Measurements from ENCODE around the gene GGCX. TPM values are rescaled to one million over a fixed set of nuclear protein-coding genes. Genes with fewer than 3 reads are reported as not detected.
A peak's percentile ranks its signal among the peaks of the same experiment; 100 is the strongest.

GGCX gene
- total and polyA plus RNA-seq, 2 donors (not counting 3 experiments of a cell fraction or from before 2014, with no cell fraction given): 48.0 to 62.7 TPM

DNA sequence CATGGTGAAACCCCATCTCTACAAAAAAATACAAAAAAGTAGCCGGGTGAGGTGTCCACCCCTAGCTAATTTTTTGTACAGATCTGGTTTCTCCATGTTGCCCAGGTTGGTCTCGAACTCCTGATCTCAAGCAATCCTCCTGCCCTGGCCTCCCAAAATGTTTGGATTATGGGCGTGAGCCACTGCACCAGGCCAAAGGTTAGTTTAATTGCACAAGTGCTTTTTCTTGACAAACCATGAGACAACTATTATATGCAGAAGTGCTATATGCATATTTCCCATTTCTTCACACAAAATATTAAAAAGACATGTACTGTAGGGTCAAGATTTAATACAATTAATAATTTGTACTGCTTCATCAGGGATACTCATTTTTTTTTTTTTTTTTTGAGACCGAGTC lies 5.0 kb upstream of the GGCX start:
- H3K79me2 ChIP-seq (ENCODE audit: control insufficient read depth, insufficient read depth, low read length): no peaks in the 10 kb centered on the region
- ChIA-PET CTCF (no interaction called here), POLR2A (no interaction called here)
- peaks cover 0 to 3% of the 10 kb centered on the region in 2 experiments for H3K27me3 ChIP-seq (ENCODE audit: control insufficient read depth in 2 of 2, insufficient read depth in 2 of 2, low read length in 2 of 2)
- no peaks in the 10 kb centered on the region for H3K36me3 ChIP-seq (ENCODE audit: control insufficient read depth in 2 of 2, extremely low read depth in 1 of 2, insufficient read depth in 2 of 2, low read length in 2 of 2)
- TF ChIP-seq JUN (IDR thresholded peaks at IDR 0.05; ENCODE audit: borderline replicate concordance, insufficient read depth, insufficient read length, low read depth) (no peak), MYC (IDR thresholded peaks at IDR 0.05; ENCODE audit: low read depth, low read length) (no peak), POLR2A (IDR thresholded peaks at IDR 0.05; ENCODE audit: low read depth, low read length) (no peak), EZH2 (IDR thresholded peaks at IDR 0.05; ENCODE audit: borderline replicate concordance, low read depth, low read length, severe bottlenecking) (no peak), POLR2AphosphoS5 (IDR thresholded peaks at IDR 0.05; ENCODE audit: insufficient read depth, low read depth, low read length) (no peak), FOS (IDR thresholded peaks at IDR 0.05; ENCODE audit: borderline replicate concordance, insufficient read depth, low read length) (no peak), GATA2 (IDR thresholded peaks at IDR 0.05; ENCODE audit: insufficient read depth, insufficient read length, low read depth, low read length) (no peak)
- TF ChIP-seq, protein P1, sequence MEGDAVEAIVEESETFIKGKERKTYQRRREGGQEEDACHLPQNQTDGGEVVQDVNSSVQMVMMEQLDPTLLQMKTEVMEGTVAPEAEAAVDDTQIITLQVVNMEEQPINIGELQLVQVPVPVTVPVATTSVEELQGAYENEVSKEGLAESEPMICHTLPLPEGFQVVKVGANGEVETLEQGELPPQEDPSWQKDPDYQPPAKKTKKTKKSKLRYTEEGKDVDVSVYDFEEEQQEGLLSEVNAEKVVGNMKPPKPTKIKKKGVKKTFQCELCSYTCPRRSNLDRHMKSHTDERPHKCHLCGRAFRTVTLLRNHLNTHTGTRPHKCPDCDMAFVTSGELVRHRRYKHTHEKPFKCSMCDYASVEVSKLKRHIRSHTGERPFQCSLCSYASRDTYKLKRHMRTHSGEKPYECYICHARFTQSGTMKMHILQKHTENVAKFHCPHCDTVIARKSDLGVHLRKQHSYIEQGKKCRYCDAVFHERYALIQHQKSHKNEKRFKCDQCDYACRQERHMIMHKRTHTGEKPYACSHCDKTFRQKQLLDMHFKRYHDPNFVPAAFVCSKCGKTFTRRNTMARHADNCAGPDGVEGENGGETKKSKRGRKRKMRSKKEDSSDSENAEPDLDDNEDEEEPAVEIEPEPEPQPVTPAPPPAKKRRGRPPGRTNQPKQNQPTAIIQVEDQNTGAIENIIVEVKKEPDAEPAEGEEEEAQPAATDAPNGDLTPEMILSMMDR (IDR thresholded peaks at IDR 0.05; ENCODE audit: extremely low read depth in 1 of 2, insufficient read depth in 1 of 2, low read depth in 1 of 2, low read length in 2 of 2): no peak
- TF ChIP-seq, protein P2, sequence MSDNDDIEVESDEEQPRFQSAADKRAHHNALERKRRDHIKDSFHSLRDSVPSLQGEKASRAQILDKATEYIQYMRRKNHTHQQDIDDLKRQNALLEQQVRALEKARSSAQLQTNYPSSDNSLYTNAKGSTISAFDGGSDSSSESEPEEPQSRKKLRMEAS (IDR thresholded peaks at IDR 0.05; ENCODE audit: insufficient read depth, insufficient read length): no peak
- no peak for DNase-seq (ENCODE audit: low read depth, low spot score)
- no peak overlapping the region for H3K4me2 ChIP-seq (ENCODE audit: insufficient read depth, low read length)
- no peak overlapping the region for H2AFZ ChIP-seq (ENCODE audit: low read depth, low read length)
- H3K9me1 ChIP-seq (replicated peaks; ENCODE audit: control insufficient read depth, extremely low read depth, insufficient read depth, low read length): no peaks in the 10 kb centered on the region
- peak; percentile 31 for FAIRE-seq
- no peak overlapping the region for H3K4me3 ChIP-seq (replicated peaks in 1 of 3; ENCODE audit: insufficient read depth in 1 of 3, low read depth in 1 of 3, low read length in 3 of 3)
- H3K9me3 ChIP-seq (replicated peaks; ENCODE audit: control insufficient read depth, insufficient read depth, low read length): no peaks in the 10 kb centered on the region
- H3K27ac ChIP-seq (ENCODE audit: insufficient read depth, low read depth, low read length): no peak overlapping the region
- no peak overlapping the region for H3K9ac ChIP-seq (replicated peaks; ENCODE audit: extremely low read depth, insufficient read depth, low read length)
- no peaks in the 10 kb centered on the region for H4K20me1 ChIP-seq (replicated peaks; ENCODE audit: control insufficient read depth, extremely low read depth, insufficient read depth, low read length)
- dilution Hi-C loops (cut with MboI; ENCODE audit: extremely low pct_ligation_motif_present, low sequenced_read_pairs): no loop called here
- H3K4me1 ChIP-seq (ENCODE audit: control insufficient read depth, extremely low read depth, insufficient read depth, low read length): no peaks in the 10 kb centered on the region
- no TSS peak for BruUV-seq (replicated peaks)
- intact Hi-C loops (cut with micrococcal nuclease): no loop called here
